GM10266 (cell line): ENCODE data around the gene GPSM1.

ENCODE experiments used
- DNase-seq: peaks from one replicate; pipeline ENCODE4 v3.0.0; 2012; ENCODE audit errors: extremely low spot score
- CTCF ChIP-seq: IDR thresholded peaks from 2 replicates; pipeline ENCODE4 v1.5.1; 2012; ENCODE audit warnings: mild to moderate bottlenecking, low read depth; ENCODE audit not compliant: control insufficient read depth, insufficient read depth; ENCODE audit errors: missing control alignments

Gene GPSM1

GRCh38 chr9:136372561-136373299, 45.4 kb downstream of the GPSM1 start:
- DNase-seq, result no peak
- no peak for TF ChIP-seq CTCF

GRCh38 chr9:136373300-136374182, 46.2 kb downstream of the GPSM1 start, which contains the start of gene CARD9:
TSS of gene CARD9 (minus strand) at chr9:136373669. CDS start at chr9:136372078, 1,591 bp downstream.
- TF ChIP-seq CTCF, result no peak
- no peak for DNase-seq

GRCh38 chr9:136374183-136374575, 46.8 kb downstream of the GPSM1 start:
- no peak for TF ChIP-seq CTCF
- DNase-seq, result no peak

GRCh38 chr9:136375096-136375495, 47.8 kb downstream of the GPSM1 start:
- DNase-seq, result no peak
- no peak for TF ChIP-seq CTCF

GRCh38 chr9:136376457-136376856, 49.1 kb downstream of the GPSM1 start:
- TF ChIP-seq CTCF, result no peak
- no peak for DNase-seq

GRCh38 chr9:136377341-136378169, 50.2 kb downstream of the GPSM1 start:
- no peak for DNase-seq
- TF ChIP-seq CTCF, result no peak
